Measurements from ENCODE around the gene NOXO1. TPM values are rescaled to one million over a fixed set of nuclear protein-coding genes. Genes with fewer than 3 reads are reported as not detected.

Gene NOXO1
- polyA plus RNA-seq, 1 experiment = not detected

- DNase-seq (ENCODE audit: low read depth, low spot score) = peak; percentile 32
- peaks cover 9% of the 10 kb centered on the region for H3K27me3 ChIP-seq (ENCODE audit: control insufficient read depth, insufficient read depth, low read length)
- POLR2A ChIA-PET = interaction anchor here (0.6 to 1.0 kb wide), 2 partner anchors 13 to 35 kb away, joined by 3 to 6 read pairs; partner anchors contain the start of genes MSRB1 and RPS2
- peak overlapping the region; percentile 63 for H3K4me3 ChIP-seq (ENCODE audit: low read depth, low read length)
- no peaks in the 10 kb centered on the region for H3K9me3 ChIP-seq (ENCODE audit: control insufficient read depth, insufficient read depth, low read length)
- TF ChIP-seq CTCF (IDR thresholded peaks at IDR 0.05; ENCODE audit: low read depth, low read length) = peak; percentile 61
- CTCF ChIA-PET = interaction anchor here (0.5 to 5.8 kb wide), 16 partner anchors 12 to 223 kb away, joined by 3 to 83 read pairs (median 4); partner anchors contain the start of genes FAHD1 and MEIOB
- H3K27ac ChIP-seq (ENCODE audit: low read depth, low read length) = no peak overlapping the region
These were observed 51.5 kb downstream of the NOXO1 start for GRCh38 chr16:1929578-1930337.

- DNase-seq (ENCODE audit: low read depth, low spot score) = no peak
- Histone ChIP-seq H3K9me3 (ENCODE audit: control insufficient read depth, insufficient read depth, low read length) (no peaks in the 10 kb centered on the region), H3K4me3 (ENCODE audit: low read depth, low read length) (peak overlapping the region; percentile 63), H3K27ac (ENCODE audit: low read depth, low read length) (no peak overlapping the region), H3K27me3 (ENCODE audit: control insufficient read depth, insufficient read depth, low read length) (peaks cover 15% of the 10 kb centered on the region)
- POLR2A ChIA-PET = interaction anchor here (0.6 to 1.0 kb wide), 3 partner anchors 14 to 235 kb away, joined by 3 to 6 read pairs (median 5); partner anchors contain the start of genes MSRB1 and RPS2
- CTCF ChIA-PET = interaction anchor here (0.6 to 5.8 kb wide), 14 partner anchors 12 to 308 kb away, joined by 3 to 83 read pairs (median 6); partner anchors contain the start of genes FAHD1 and MEIOB
- no peak for TF ChIP-seq CTCF (IDR thresholded peaks at IDR 0.05; ENCODE audit: low read depth, low read length)
These were observed 52.2 kb downstream of the NOXO1 start for GRCh38 chr16:1929105-1929504.

Small RNAs within 50 kb of the gene (small RNA-seq; reads per million reads assigned to genes)
- gene AC005363.2 (ENCODE audit: insufficient read length, low read depth) = not detected
- not detected for gene RN7SL219P (ENCODE audit: insufficient read length, low read depth)
- gene SNORA10 (ENCODE audit: insufficient read length, low read depth) = not detected
- not detected for gene SNORA64 (ENCODE audit: insufficient read length, low read depth)

Other genes with a start within 250 kb of the NOXO1 start
- 15.6 and 25.5 TPM in 2 replicates for gene NME3, start 209.9 kb downstream of the NOXO1 start, polyA plus RNA-seq (2011; rRNA removed)
- gene EME2, start 208.7 kb downstream of the NOXO1 start, polyA plus RNA-seq (2011; rRNA removed) = 2.4 and 3.1 TPM in 2 replicates
- gene MRPS34, start 208.3 kb downstream of the NOXO1 start, polyA plus RNA-seq (2011; rRNA removed) = 55.8 and 62.2 TPM in 2 replicates
- gene SPSB3, start 198.9 kb downstream of the NOXO1 start, polyA plus RNA-seq (2011; rRNA removed) = 11.0 and 13.3 TPM in 2 replicates
- gene NUBP2, start 198.5 kb downstream of the NOXO1 start, polyA plus RNA-seq (2011; rRNA removed) = 20.0 and 29.2 TPM in 2 replicates
- not detected in 2 replicates for gene IGFALS, start 187.8 kb downstream of the NOXO1 start, polyA plus RNA-seq (2011; rRNA removed)
- 11.8 and 16.2 TPM in 2 replicates for gene HAGH, start 154.6 kb downstream of the NOXO1 start, polyA plus RNA-seq (2011; rRNA removed)
- 35.2 and 45.4 TPM in 2 replicates for gene FAHD1, start 154.3 kb downstream of the NOXO1 start, polyA plus RNA-seq (2011; rRNA removed)
- 0.04 TPM in 1 of 2 replicates, not detected in the other for gene MEIOB, start 109.3 kb downstream of the NOXO1 start, polyA plus RNA-seq (2011; rRNA removed)
- not detected in 2 replicates for gene HS3ST6, start 63.1 kb downstream of the NOXO1 start, polyA plus RNA-seq (2011; rRNA removed)
- 23.1 and 32.6 TPM in 2 replicates for gene MSRB1, start 38.3 kb downstream of the NOXO1 start, polyA plus RNA-seq (2011; rRNA removed)
- gene RPL3L, start 26.8 kb downstream of the NOXO1 start, polyA plus RNA-seq (2011; rRNA removed) = not detected in 2 replicates
- 126 and 163 TPM in 2 replicates for gene NDUFB10, start 21.9 kb downstream of the NOXO1 start, polyA plus RNA-seq (2011; rRNA removed)
- gene RPS2, start 16.6 kb downstream of the NOXO1 start, polyA plus RNA-seq (2011; rRNA removed) = 2,494 and 4,570 TPM in 2 replicates
- gene RNF151, start 14.6 kb downstream of the NOXO1 start, polyA plus RNA-seq (2011; rRNA removed) = not detected in 2 replicates
- 13.7 and 24.8 TPM in 2 replicates for gene TBL3, start 9.4 kb downstream of the NOXO1 start, polyA plus RNA-seq (2011; rRNA removed)
- gene GFER, start 2.7 kb upstream of the NOXO1 start, polyA plus RNA-seq (2011; rRNA removed) = 15.8 and 19.5 TPM in 2 replicates
- 1.8 and 2.3 TPM in 2 replicates for gene SYNGR3, start 8.5 kb upstream of the NOXO1 start, polyA plus RNA-seq (2011; rRNA removed)
- 8.2 and 10.7 TPM in 2 replicates for gene ZNF598, start 28.4 kb upstream of the NOXO1 start, polyA plus RNA-seq (2011; rRNA removed)
- gene NPW, start 38.3 kb upstream of the NOXO1 start, polyA plus RNA-seq (2011; rRNA removed) = 0.66 and 0.94 TPM in 2 replicates
- gene NHERF2, start 45.4 kb upstream of the NOXO1 start, polyA plus RNA-seq (2011; rRNA removed) = 16.7 and 23.5 TPM in 2 replicates
- 10.7 and 14.5 TPM in 2 replicates for gene NTHL1, start 66.4 kb upstream of the NOXO1 start, polyA plus RNA-seq (2011; rRNA removed)
- 35.9 and 42.2 TPM in 2 replicates for gene TSC2, start 66.5 kb upstream of the NOXO1 start, polyA plus RNA-seq (2011; rRNA removed)
- gene PKD1, start 154.4 kb upstream of the NOXO1 start, polyA plus RNA-seq (2011; rRNA removed) = 16.1 and 21.7 TPM in 2 replicates
- gene RAB26, start 167.2 kb upstream of the NOXO1 start, polyA plus RNA-seq (2011; rRNA removed) = 3.6 and 5.2 TPM in 2 replicates
- 35.2 and 49.3 TPM in 2 replicates for gene TRAF7, start 174.3 kb upstream of the NOXO1 start, polyA plus RNA-seq (2011; rRNA removed)
- gene CASKIN1, start 215.1 kb upstream of the NOXO1 start, polyA plus RNA-seq (2011; rRNA removed) = 0.01 and 0.02 TPM in 2 replicates
- gene MLST8, start 224.0 kb upstream of the NOXO1 start, polyA plus RNA-seq (2011; rRNA removed) = 41.1 and 55.1 TPM in 2 replicates
- 0.26 and 0.37 TPM in 2 replicates for gene BRICD5, start 229.4 kb upstream of the NOXO1 start, polyA plus RNA-seq (2011; rRNA removed)
- gene PGP, start 233.4 kb upstream of the NOXO1 start, polyA plus RNA-seq (2011; rRNA removed) = 3.6 and 4.8 TPM in 2 replicates
- 8.5 and 11.2 TPM in 2 replicates for gene E4F1, start 242.1 kb upstream of the NOXO1 start, polyA plus RNA-seq (2011; rRNA removed)

Data from AG04450 (cell line).